Coronary artery (tissue), 2 donors: ENCODE results near the gene HBD.

ENCODE experiments used
- DNase-seq: peaks from one replicate; pipeline ENCODE4 v3.0.0-alpha.2; 2017; ENCODE audit warnings: low spot score
- H3K27ac ChIP-seq, 2 donors: fragments of 200-600 bp; sonication (generic); one replicate each; pipeline ENCODE4 v1.5.1; 2016 to 2019
- H3K4me3 ChIP-seq: fragments of 200-600 bp; sonication (generic); 2 replicates; pipeline ENCODE4 v1.5.1; 2016; ENCODE audit warnings: mild to moderate bottlenecking, moderate library complexity
- CTCF ChIP-seq: fragments of 200-600 bp; sonication (generic); IDR thresholded peaks from one replicate; pipeline ENCODE4 v1.5.1; 2019; ENCODE audit warnings: antibody characterized with exemption

HBD gene

GRCh38 chr11:5234381-5234834, at the start of gene HBD:
TSS of gene HBD (minus strand) at chr11:5234483. CDS start at chr11:5234433, 50 bp downstream.
- H3K4me3 ChIP-seq: no peak within 1 kb of the TSS
- no peak for TF ChIP-seq CTCF
- DNase-seq: no peak
- H3K27ac ChIP-seq: no peak within 1 kb of the TSS

GRCh38 chr11:5283882-5284281, 49.6 kb upstream of the HBD start:
- Histone ChIP-seq H3K27ac (no peak overlapping the region), H3K4me3 (no peak overlapping the region)
- no peak for TF ChIP-seq CTCF
- no peak for DNase-seq

GRCh38 chr11:5283086-5283485, 48.8 kb upstream of the HBD start:
- no peak overlapping the region for H3K27ac ChIP-seq
- no peak for DNase-seq
- no peak overlapping the region for H3K4me3 ChIP-seq
- no peak for TF ChIP-seq CTCF

GRCh38 chr11:5282628-5283027, 48.3 kb upstream of the HBD start:
- no peak for TF ChIP-seq CTCF
- no peak overlapping the region for H3K4me3 ChIP-seq
- no peak for DNase-seq
- H3K27ac ChIP-seq: no peak overlapping the region

- Histone ChIP-seq H3K27ac (no peak overlapping the region), H3K4me3 (no peak overlapping the region)
- DNase-seq: no peak
- TF ChIP-seq CTCF: no peak
These were observed 47.3 kb upstream of the HBD start for GRCh38 chr11:5281596-5281995.

GRCh38 chr11:5280582-5281102, 46.4 kb upstream of the HBD start:
- DNase-seq: no peak

More at GRCh38 chr11:5280582-5281102, 46.4 kb upstream of the HBD start:
- no peak for TF ChIP-seq CTCF
- Histone ChIP-seq H3K27ac (no peak overlapping the region), H3K4me3 (no peak overlapping the region)
